Adrenal gland (tissue), 19 donors: Measurements from ENCODE around the gene INPP5A. TPM values are rescaled to one million over a fixed set of nuclear protein-coding genes. Genes with fewer than 3 reads are reported as not detected.
A peak's percentile ranks its signal among the peaks of the same experiment; 100 is the strongest.

Source experiments
- DNase-seq, 7 donors: peaks; one replicate each; pipeline ENCODE4 v3.0.0-alpha.2; 2019 to 2020
- H3K27ac ChIP-seq, 5 donors: fragments of 200-600 bp; sonication (generic) in 4 of 5; 1 replicate in 3 of 5; 2 replicates in 2 of 5; pipeline versions ENCODE4 v1.5.1 to v1.8.0; 2016 to 2020; ENCODE audit warnings: mild to moderate bottlenecking in 1 of 5
- H3K27me3 ChIP-seq: fragments of 200-600 bp; 2 replicates; pipeline ENCODE4 v1.8.0; 2021
- H3K36me3 ChIP-seq, 2 donors: fragments of 200-600 bp; replicated peaks in 1 of 2; 1 replicate in 1 of 2; 2 replicates in 1 of 2; pipeline versions ENCODE4 v1.5.1 to v1.8.0; 2018 to 2022
- H3K4me1 ChIP-seq, 2 donors: fragments of 200-600 bp; replicated peaks in 1 of 2; 1 replicate in 1 of 2; 2 replicates in 1 of 2; pipeline versions ENCODE4 v1.5.1 to v1.8.0; 2018 to 2021
- H3K4me3 ChIP-seq, 4 donors: fragments of 200-600 bp; sonication (generic) in 3 of 4; one replicate each; pipeline ENCODE4 v1.5.1; 2016 to 2018
- H3K9me3 ChIP-seq, 3 donors: fragments of 200-600 bp; sonication (generic) in 1 of 3; replicated peaks in 1 of 3; 1 replicate in 2 of 3; 2 replicates in 1 of 3; pipeline versions ENCODE4 v1.5.1 to v1.8.0; 2016 to 2021
- CTCF ChIP-seq, 6 experiments: fragments of 450-650 bp in 4 of 6; fragments of 200-600 bp in 2 of 6; sonication (generic) in 1 of 6; IDR thresholded peaks; 1 replicate in 5 of 6; 2 replicates in 1 of 6; pipeline versions ENCODE4 v1.5.1 to v1.8.0; 2016 to 2021; ENCODE audit warnings: antibody characterized with exemption in 6 of 6, mild to moderate bottlenecking in 2 of 6, moderate library complexity in 1 of 6
- POLR2A ChIP-seq, 2 donors: fragments of 450-650 bp; IDR thresholded peaks; one replicate each; pipeline ENCODE4 v1.6.1; 2017; ENCODE audit warnings: antibody characterized with exemption in 2 of 2, mild to moderate bottlenecking in 2 of 2, moderate library complexity in 1 of 2
- WGBS, 4 donors: extraction: QIAGEN DNeasy Blood & Tissue Kit in 2 of 4; methylation state at CpG; one replicate each; pipeline versions ENCODE4 v1.1.5 to v1.1.7; 2013 to 2017; 5-methylcytosine and 5-hydroxymethylcytosine counted together
- intact Hi-C, 2 donors: fragments of 100-400 bp; cut with DNase I; formaldehyde crosslinking; loops; one replicate each; pipeline versions ENCODE4 v1.14.1 to v1.15.0; 2022 to 2023
- long read RNA-seq, 10 donors: library from polyadenylated mRNA in 3 of 10; unstranded in 2 of 10; stranded (forward) in 1 of 10; transcript quantifications; one replicate each; pipeline ENCODE4 v2.0.0 and lab custom pipeline, GENCODE V29; 2021 to 2026
- polyA plus RNA-seq, 3 donors: library from polyadenylated mRNA; stranded (reverse); fragments of 200-250 nt in 2 of 3; fragments of 350-450 nt in 1 of 3; fragmentation: Illumina TruSeq in 1 of 3; extraction: RNeasy Lipid Tissue Mini Kit (QIAGEN cat#74804) in 1 of 3; gene quantifications; one replicate each; pipeline ENCODE4 v1.2.3, GENCODE V29; 2013 to 2014
- total RNA-seq, 9 donors: library from RNA; depleted of rRNA in 4 of 9; stranded (reverse); fragments of >200 nt in 4 of 9; fragments of 120-200 nt in 1 of 9; fragmentation: NEBNext Ultra II Directional in 1 of 9; extraction: Animal tissue kit (Norgen Biotek cat#: 25700) in 1 of 9; gene quantifications; one replicate each; pipeline versions ENCODE4 v1.1.0 to v1.2.4, GENCODE V29; 2013 to 2023
- donor health status: healthy with polysubstance abuse.
- donor health status: Bipolar disorder and iron deficiency.
- donor health status: DM: yes; HTN: yes; CAD: no.
- donor health status: DM: no; HTN: no; CAD: no.
- donor health status: DM: no; HTN: no; CAD: no.
- donor health status: DM: yes; HTN: yes; CAD: no.

The INPP5A gene
- total RNA-seq (10 to 100 TPM; 25.9 to 62.9 (median 40.8) TPM), polyA plus RNA-seq (10 to 100 TPM; 13.5 to 15.3 (median 14.1) TPM)
- long read RNA-seq, donor 1, transcript INPP5A-203 (16 exons, 2,967 nt): major isoform, 6 of 31 reads
- long read RNA-seq, donor 1, partial matches to known transcripts: 25 of 31 reads
- long read RNA-seq, donor 1, other reads (novel, unspliced or antisense): 0 of 31 reads
- long read RNA-seq, donor 2: 0 reads
- long read RNA-seq, donor 3, transcript INPP5A-203 (16 exons, 2,967 nt): major isoform, 6 of 6 reads
- long read RNA-seq, donor 3, partial matches to known transcripts: 0 of 6 reads
- long read RNA-seq, donor 3, other reads (novel, unspliced or antisense): 0 of 6 reads
- long read RNA-seq, donor 4, partial matches to known transcripts: 0 of 1 reads
- long read RNA-seq, donor 4, other reads (novel, unspliced or antisense): 1 of 1 reads
- long read RNA-seq, donor 5, transcript INPP5A-203 (16 exons, 2,967 nt): major isoform, 95 of 124 reads
- long read RNA-seq, donor 5, partial matches to known transcripts: 12 of 124 reads
- long read RNA-seq, donor 5, other reads (novel, unspliced or antisense): 17 of 124 reads
- long read RNA-seq, donor 6, partial matches to known transcripts: 0 of 2 reads
- long read RNA-seq, donor 6, other reads (novel, unspliced or antisense): 2 of 2 reads
- long read RNA-seq, donor 7, transcript INPP5A-203 (16 exons, 2,967 nt): major isoform, 5 of 5 reads
- long read RNA-seq, donor 7, partial matches to known transcripts: 0 of 5 reads
- long read RNA-seq, donor 7, other reads (novel, unspliced or antisense): 0 of 5 reads
- long read RNA-seq, donor 8, transcript INPP5A-203 (16 exons, 2,967 nt): major isoform, 7 of 7 reads
- long read RNA-seq, donor 8, partial matches to known transcripts: 0 of 7 reads
- long read RNA-seq, donor 8, other reads (novel, unspliced or antisense): 0 of 7 reads
- long read RNA-seq, donor 9, partial matches to known transcripts: 0 of 3 reads
- long read RNA-seq, donor 9, other reads (novel, unspliced or antisense): 0 of 3 reads
- long read RNA-seq, donor 10, partial matches to known transcripts: 0 of 1 reads
- long read RNA-seq, donor 10, other reads (novel, unspliced or antisense): 0 of 1 reads

- Histone ChIP-seq H3K36me3 (no peaks in the 10 kb centered on the region), H3K4me3 (peak within 1 kb of the TSS in 3 of 4 donors; percentile 28 to 82 (median 57)), H3K27me3 (no peaks in the 10 kb centered on the region), H3K4me1 (peaks cover 26 to 51% of the 10 kb centered on the region in 2 donors), H3K27ac (peak within 1 kb of the TSS; percentile 53 to 90 (median 76)), H3K9me3 (no peaks in the 10 kb centered on the region)
- intact Hi-C loops: loop anchor here in 1 of 2 donors (5.0 kb wide), 1 partner anchor 80 kb away; no protein-coding TSS in a partner anchor
- TF ChIP-seq POLR2A (IDR thresholded peaks at IDR 0.05) (peak; percentile 70 to 83), CTCF (IDR thresholded peaks at IDR 0.05) (no peak)
- DNase-seq: no peak
- 0 to 1% (median 0%) methylated on average over 16 to 50 of the region's 50 CpGs for WGBS, 4 donors
Measured at GRCh38 chr10:132537684-132538001, at the start of gene INPP5A. Gene INPP5A, plus strand, starts transcription at chr10:132537787. Its CDS starts 310 bp downstream, at chr10:132538097.

GRCh38 chr10:132488231-132488821 is 49.3 kb upstream of the INPP5A start:
- intact Hi-C loops: no loop called here
- no peaks in the 10 kb centered on the region for H3K36me3 ChIP-seq

GRCh38 chr10:132489053-132489703 is 48.4 kb upstream of the INPP5A start:
- Histone ChIP-seq H3K36me3 (no peaks in the 10 kb centered on the region), H3K27me3 (no peaks in the 10 kb centered on the region), H3K4me3 (no peak overlapping the region), H3K4me1 (no peaks in the 10 kb centered on the region), H3K27ac (no peak overlapping the region), H3K9me3 (no peaks in the 10 kb centered on the region)
- no peak for TF ChIP-seq POLR2A (IDR thresholded peaks at IDR 0.05)
- TF ChIP-seq CTCF (IDR thresholded peaks at IDR 0.05): no peak
- WGBS, 4 donors: 84 to 95% (median 89%) methylated on average over 10 to 21 of the region's 21 CpGs
- intact Hi-C loops: no loop called here
- DNase-seq: peak in 1 of 7 donors; percentile 9

More at GRCh38 chr10:132488231-132488821, 49.3 kb upstream of the INPP5A start:
- 84 to 93% (median 91%) methylated on average over 8 to 16 of the region's 16 CpGs for WGBS, 4 donors
- Histone ChIP-seq H3K27me3 (no peaks in the 10 kb centered on the region), H3K27ac (no peak overlapping the region), H3K9me3 (no peaks in the 10 kb centered on the region), H3K4me1 (no peaks in the 10 kb centered on the region), H3K4me3 (no peak overlapping the region)
- DNase-seq: no peak
- TF ChIP-seq CTCF (IDR thresholded peaks at IDR 0.05) (no peak), POLR2A (IDR thresholded peaks at IDR 0.05) (no peak)
